SW 1271 (cell line): ENCODE results near the gene MYO7B.

Experiments
- DNase-seq, 2 experiments: peaks; one replicate each; lab custom pipeline; 2025; lab: John Stamatoyannopoulos, UW

MYO7B gene

GRCh38 chr2:127650785-127651380 is 115.4 kb downstream of the MYO7B start:
- DNase-seq = no peak

GRCh38 chr2:127651381-127651809 is 115.9 kb downstream of the MYO7B start:
- DNase-seq = no peak

- no peak for DNase-seq
Measured at GRCh38 chr2:127651971-127652550, 116.6 kb downstream of the MYO7B start.

GRCh38 chr2:127652786-127653357 is 117.4 kb downstream of the MYO7B start:
- no peak for DNase-seq

- no peak for DNase-seq
Measured at GRCh38 chr2:127653421-127654083, 118.1 kb downstream of the MYO7B start.

- DNase-seq = no peak
Measured at GRCh38 chr2:127654084-127654837, 118.8 kb downstream of the MYO7B start.

- DNase-seq = no peak
Measured at GRCh38 chr2:127654838-127655175, 119.3 kb downstream of the MYO7B start.

- DNase-seq = no peak
Measured at GRCh38 chr2:127655209-127656073, 120.0 kb downstream of the MYO7B start.

GRCh38 chr2:127656569-127657231 is 121.2 kb downstream of the MYO7B start:
- no peak for DNase-seq

GRCh38 chr2:127657232-127657595 is 121.7 kb downstream of the MYO7B start:
- no peak for DNase-seq

GRCh38 chr2:127658146-127658545 is 122.7 kb downstream of the MYO7B start:
- DNase-seq = no peak

- no peak for DNase-seq
Measured at GRCh38 chr2:127658641-127659407, 123.3 kb downstream of the MYO7B start.

GRCh38 chr2:127659408-127660290 is 124.2 kb downstream of the MYO7B start:
- no peak for DNase-seq

GRCh38 chr2:127660291-127660578 is 124.8 kb downstream of the MYO7B start:
- DNase-seq = no peak

GRCh38 chr2:127661072-127661649 is 125.7 kb downstream of the MYO7B start:
- no peak for DNase-seq

GRCh38 chr2:127661949-127662510 is 126.5 kb downstream of the MYO7B start:
- no peak for DNase-seq

GRCh38 chr2:127662937-127663565 is 127.6 kb downstream of the MYO7B start:
- DNase-seq = no peak

GRCh38 chr2:127663566-127664064 is 128.1 kb downstream of the MYO7B start:
- no peak for DNase-seq
